ENCODE measurements around the gene SCYGR3. TPM values are rescaled to one million over a fixed set of nuclear protein-coding genes. Genes with fewer than 3 reads are reported as not detected.

Gene SCYGR3
- total and polyA plus RNA-seq, 2 of the 13 experiments (the other 11 are each of a cell fraction or from before 2014, with no cell fraction given) = not detected

GRCh38 chr2:227653419-227653818 lies 38.8 kb upstream of the SCYGR3 start (continued):
- TF ChIP-seq ZNF124 (CRISPR knock-in tag; IDR thresholded peaks at IDR 0.05) = no peak
- TF ChIP-seq TIGD3 (CRISPR knock-in tag; IDR thresholded peaks at IDR 0.05; ENCODE audit: borderline replicate concordance) = no peak
- TF ChIP-seq ZSCAN30 (CRISPR knock-in tag; IDR thresholded peaks at IDR 0.05) = no peak
- TF ChIP-seq ZNF335 (CRISPR knock-in tag; IDR thresholded peaks at IDR 0.05) = no peak
- no peak for TF ChIP-seq RFXAP (CRISPR knock-in tag; IDR thresholded peaks at IDR 0.05; ENCODE audit: borderline replicate concordance)
- TF ChIP-seq, protein P1, sequence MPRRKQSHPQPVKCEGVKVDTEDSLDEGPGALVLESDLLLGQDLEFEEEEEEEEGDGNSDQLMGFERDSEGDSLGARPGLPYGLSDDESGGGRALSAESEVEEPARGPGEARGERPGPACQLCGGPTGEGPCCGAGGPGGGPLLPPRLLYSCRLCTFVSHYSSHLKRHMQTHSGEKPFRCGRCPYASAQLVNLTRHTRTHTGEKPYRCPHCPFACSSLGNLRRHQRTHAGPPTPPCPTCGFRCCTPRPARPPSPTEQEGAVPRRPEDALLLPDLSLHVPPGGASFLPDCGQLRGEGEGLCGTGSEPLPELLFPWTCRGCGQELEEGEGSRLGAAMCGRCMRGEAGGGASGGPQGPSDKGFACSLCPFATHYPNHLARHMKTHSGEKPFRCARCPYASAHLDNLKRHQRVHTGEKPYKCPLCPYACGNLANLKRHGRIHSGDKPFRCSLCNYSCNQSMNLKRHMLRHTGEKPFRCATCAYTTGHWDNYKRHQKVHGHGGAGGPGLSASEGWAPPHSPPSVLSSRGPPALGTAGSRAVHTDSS (CRISPR knock-in tag; conservative IDR thresholded peaks at IDR 0.05) = no peak
- no peak for TF ChIP-seq ZNF331 (CRISPR knock-in tag; IDR thresholded peaks at IDR 0.05)
- no peak for TF ChIP-seq POLR2A (IDR thresholded peaks at IDR 0.05; ENCODE audit: insufficient read depth in 1 of 2, low read depth in 2 of 2, low read length in 2 of 2)
- TF ChIP-seq, protein P2, sequence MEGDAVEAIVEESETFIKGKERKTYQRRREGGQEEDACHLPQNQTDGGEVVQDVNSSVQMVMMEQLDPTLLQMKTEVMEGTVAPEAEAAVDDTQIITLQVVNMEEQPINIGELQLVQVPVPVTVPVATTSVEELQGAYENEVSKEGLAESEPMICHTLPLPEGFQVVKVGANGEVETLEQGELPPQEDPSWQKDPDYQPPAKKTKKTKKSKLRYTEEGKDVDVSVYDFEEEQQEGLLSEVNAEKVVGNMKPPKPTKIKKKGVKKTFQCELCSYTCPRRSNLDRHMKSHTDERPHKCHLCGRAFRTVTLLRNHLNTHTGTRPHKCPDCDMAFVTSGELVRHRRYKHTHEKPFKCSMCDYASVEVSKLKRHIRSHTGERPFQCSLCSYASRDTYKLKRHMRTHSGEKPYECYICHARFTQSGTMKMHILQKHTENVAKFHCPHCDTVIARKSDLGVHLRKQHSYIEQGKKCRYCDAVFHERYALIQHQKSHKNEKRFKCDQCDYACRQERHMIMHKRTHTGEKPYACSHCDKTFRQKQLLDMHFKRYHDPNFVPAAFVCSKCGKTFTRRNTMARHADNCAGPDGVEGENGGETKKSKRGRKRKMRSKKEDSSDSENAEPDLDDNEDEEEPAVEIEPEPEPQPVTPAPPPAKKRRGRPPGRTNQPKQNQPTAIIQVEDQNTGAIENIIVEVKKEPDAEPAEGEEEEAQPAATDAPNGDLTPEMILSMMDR (CRISPR knock-in tag; IDR thresholded peaks at IDR 0.05) = no peak
- TF ChIP-seq RFX1 (IDR thresholded peaks at IDR 0.05) = no peak
- no peak for TF ChIP-seq AGO2 (optimal IDR thresholded peaks at IDR 0.05; ENCODE audit: low read depth, low read length)
- TF ChIP-seq ZNF234 (CRISPR knock-in tag; conservative IDR thresholded peaks at IDR 0.05) = no peak
- TF ChIP-seq ZBTB7A (CRISPR knock-in tag; IDR thresholded peaks at IDR 0.05) = no peak
- no peak for TF ChIP-seq ZBTB20 (CRISPR knock-in tag; IDR thresholded peaks at IDR 0.05; ENCODE audit: borderline replicate concordance, low read depth)
- TF ChIP-seq KLF16 (CRISPR knock-in tag; IDR thresholded peaks at IDR 0.05) = no peak
- TF ChIP-seq FOXM1 (CRISPR knock-in tag; IDR thresholded peaks at IDR 0.05) = no peak
- TF ChIP-seq, protein P3, sequence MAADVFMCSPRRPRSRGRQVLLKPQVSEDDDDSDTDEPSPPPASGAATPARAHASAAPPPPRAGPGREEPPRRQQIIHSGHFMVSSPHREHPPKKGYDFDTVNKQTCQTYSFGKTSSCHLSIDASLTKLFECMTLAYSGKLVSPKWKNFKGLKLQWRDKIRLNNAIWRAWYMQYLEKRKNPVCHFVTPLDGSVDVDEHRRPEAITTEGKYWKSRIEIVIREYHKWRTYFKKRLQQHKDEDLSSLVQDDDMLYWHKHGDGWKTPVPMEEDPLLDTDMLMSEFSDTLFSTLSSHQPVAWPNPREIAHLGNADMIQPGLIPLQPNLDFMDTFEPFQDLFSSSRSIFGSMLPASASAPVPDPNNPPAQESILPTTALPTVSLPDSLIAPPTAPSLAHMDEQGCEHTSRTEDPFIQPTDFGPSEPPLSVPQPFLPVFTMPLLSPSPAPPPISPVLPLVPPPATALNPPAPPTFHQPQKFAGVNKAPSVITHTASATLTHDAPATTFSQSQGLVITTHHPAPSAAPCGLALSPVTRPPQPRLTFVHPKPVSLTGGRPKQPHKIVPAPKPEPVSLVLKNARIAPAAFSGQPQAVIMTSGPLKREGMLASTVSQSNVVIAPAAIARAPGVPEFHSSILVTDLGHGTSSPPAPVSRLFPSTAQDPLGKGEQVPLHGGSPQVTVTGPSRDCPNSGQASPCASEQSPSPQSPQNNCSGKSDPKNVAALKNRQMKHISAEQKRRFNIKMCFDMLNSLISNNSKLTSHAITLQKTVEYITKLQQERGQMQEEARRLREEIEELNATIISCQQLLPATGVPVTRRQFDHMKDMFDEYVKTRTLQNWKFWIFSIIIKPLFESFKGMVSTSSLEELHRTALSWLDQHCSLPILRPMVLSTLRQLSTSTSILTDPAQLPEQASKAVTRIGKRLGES (CRISPR knock-in tag; IDR thresholded peaks at IDR 0.05; ENCODE audit: borderline replicate concordance) = no peak
- TF ChIP-seq CHD4 (IDR thresholded peaks at IDR 0.05; ENCODE audit: borderline replicate concordance, low read length) = no peak
- TF ChIP-seq CREB1 (IDR thresholded peaks at IDR 0.05) = no peak
- peak; percentile 27; the same call in 1 of the 2 replicates for TF ChIP-seq CREB1 (CRISPR knock-in tag; IDR thresholded peaks at IDR 0.05)
- no peak for TF ChIP-seq EED (CRISPR knock-in tag; IDR thresholded peaks at IDR 0.05)
- TF ChIP-seq NCOA2 (CRISPR knock-in tag; IDR thresholded peaks at IDR 0.05) = peak; percentile 54; the same call in 1 of the 2 replicates
- TF ChIP-seq ZNF34 (CRISPR knock-in tag; IDR thresholded peaks at IDR 0.05; ENCODE audit: borderline replicate concordance) = no peak
- TF ChIP-seq CENPX (CRISPR knock-in tag; IDR thresholded peaks at IDR 0.05) = no peak
- peak; percentile 53; the same call in 1 of the 2 replicates for TF ChIP-seq HNF4A (CRISPR knock-in tag; IDR thresholded peaks at IDR 0.05)
- TF ChIP-seq ZNF619 (CRISPR knock-in tag; IDR thresholded peaks at IDR 0.05) = no peak
- peak; percentile 85 for TF ChIP-seq CEBPG (CRISPR knock-in tag; IDR thresholded peaks at IDR 0.05)
- no peak for TF ChIP-seq NFRKB (IDR thresholded peaks at IDR 0.05)
